ENCODE results near the gene MICALL2. TPM values are rescaled to one million over a fixed set of nuclear protein-coding genes. Genes with fewer than 3 reads are reported as not detected.

The MICALL2 gene
- total RNA-seq, 1 donor from 2014 or later = 19.1 TPM

DNA sequence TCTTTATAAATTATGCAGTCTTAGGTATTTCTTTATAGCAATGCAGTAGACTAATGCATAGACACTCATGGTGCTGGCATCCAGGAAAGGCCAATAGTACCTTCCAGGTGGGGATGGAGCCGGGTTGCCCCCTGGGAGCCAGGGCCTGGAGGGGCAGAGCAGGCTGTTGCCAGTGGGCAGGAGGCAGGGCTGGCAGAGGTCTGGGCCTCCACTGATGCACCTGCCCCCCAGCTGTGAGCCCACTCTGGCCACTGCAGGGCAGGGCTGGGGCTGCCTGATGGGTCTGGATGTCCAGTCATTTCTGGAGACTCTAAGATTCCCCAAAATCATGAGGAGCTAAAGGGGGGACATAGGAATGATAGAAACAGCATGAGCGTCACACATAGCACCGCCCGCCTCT is 66.7 kb downstream of the MICALL2 start:
- no peak for DNase-seq

DNA sequence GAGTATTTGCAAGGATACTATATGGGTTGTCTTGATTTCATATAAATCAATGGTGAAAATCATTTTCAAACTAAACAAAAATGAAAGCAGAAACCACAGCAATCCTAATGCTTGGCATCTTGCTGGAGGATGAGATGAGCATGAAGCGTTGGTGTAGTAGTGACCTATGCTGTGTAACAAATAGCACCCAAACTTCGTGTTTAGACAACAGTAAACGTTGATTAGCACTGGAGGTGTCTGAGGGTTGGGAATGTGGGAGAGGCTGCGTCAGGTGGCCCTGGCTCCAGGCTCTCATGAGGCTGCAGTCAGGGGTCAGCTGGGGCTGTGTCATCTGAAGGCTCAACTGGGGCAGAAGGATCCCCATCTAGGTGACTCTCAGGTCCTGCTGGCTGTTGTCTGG is 67.8 kb downstream of the MICALL2 start:
- DNase-seq = no peak

DNA sequence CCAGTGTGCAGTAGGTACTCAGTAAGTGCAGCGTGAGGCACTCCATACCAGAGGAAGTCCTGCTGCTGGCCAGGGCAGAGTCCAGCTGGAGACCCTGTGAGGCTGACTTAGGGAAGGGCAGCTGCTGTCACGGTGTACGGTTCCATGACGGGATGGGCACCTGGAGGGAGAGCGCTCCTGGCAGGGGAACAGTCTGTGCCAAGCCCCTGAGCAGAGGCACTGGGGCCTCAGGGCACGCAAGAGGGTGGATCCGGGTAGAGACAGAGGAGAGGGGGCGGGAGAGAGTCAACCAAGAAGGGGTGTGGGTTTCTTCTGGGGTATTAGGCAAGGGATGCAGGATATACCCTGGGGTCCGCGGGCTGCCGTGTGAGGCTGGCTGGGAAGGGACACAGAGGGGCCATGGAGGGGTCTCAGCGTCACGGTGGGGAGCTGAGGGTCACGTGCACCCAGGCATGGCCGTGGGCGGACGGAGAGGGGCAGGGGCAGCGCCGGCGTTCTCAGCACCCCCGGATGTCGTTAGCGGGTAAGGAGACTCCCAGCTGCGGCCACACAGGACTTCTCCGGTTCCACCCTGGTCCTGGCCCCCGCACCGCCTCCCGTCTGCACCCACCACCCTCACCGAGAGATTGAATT is 70.5 kb downstream of the MICALL2 start:
- no peak for DNase-seq

DNA sequence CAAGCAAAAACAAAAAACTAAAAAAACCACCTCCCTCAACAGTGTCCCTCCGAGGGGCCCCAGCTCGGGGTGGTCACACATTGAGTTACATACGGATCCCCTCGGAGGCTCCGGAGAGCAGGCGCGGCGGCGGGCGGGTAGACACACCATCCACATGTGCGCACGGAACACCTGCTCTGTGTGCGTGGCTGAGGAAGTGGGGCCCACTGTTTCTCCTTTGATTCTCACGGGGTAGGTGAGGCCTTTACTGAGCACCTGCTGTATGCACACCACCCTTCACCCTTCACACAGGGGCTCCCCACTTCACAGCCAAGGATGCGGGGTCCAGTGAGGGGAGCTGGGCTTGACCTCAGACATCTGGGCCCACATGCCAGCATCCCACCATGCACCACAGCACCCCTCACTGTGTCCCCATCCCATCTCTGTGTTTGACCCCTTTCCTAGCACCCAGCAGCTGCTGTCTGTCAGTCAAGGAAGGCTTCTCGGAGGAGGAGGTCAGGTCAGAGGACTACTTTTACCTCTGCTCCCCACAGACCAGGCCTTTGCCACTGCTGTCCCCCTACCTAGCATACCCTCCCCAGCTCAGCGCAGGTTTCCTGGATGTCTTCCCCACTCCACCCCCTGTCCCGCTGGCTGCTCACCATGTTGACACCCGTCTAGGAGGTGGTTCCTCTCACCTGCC is 71.1 kb downstream of the MICALL2 start:
- no peak for DNase-seq

DNA sequence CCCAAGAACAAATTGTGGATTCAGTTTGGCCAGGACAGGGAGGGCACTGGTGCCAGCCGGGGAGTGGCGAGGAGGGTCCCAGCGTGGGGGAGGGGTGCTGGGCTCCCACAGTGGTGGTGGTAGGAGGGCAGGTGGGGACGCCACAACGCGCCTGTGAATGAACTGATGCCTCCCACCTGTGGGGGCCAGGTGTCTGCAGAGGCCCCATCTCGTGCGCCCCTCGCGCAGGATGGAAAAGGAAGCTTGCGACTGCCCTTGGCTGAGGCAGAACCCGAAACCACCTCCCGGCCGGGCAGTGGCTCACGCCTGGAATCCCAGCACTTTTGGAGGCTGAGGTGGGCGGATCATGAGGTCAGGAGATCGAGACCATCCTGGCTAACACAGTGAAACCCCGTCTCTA is 72.0 kb downstream of the MICALL2 start:
- DNase-seq = no peak

DNA sequence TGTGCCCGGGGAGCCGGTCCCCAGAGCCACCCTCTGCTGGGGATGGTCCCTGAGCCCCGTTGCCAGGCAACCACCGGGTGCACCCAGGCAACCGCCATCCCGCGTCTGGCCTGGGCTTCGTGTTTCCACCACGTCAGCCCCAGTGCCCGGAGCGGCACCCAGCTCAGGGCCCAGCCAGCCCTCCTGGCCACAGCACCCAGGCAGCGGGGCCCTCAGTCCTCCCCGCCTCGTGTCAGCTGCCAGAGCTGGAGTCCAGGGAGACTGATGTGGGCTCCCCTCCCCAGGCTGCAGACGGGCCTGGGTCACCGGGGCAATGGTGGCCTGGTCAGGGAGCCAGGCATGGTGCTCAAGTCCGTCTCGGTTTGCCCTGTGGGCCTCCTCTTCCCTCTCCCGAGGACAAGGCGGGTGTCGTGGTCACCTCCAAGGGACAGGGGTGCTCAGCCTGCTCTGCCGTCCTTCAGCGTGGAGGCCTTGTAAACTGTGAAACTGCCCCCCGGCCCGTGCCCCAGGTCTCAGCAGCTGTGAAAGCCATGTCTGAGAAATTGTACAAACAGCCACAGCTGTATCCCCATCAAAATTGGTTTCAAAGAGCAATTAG is 72.5 kb downstream of the MICALL2 start:
- no peak for DNase-seq

DNA sequence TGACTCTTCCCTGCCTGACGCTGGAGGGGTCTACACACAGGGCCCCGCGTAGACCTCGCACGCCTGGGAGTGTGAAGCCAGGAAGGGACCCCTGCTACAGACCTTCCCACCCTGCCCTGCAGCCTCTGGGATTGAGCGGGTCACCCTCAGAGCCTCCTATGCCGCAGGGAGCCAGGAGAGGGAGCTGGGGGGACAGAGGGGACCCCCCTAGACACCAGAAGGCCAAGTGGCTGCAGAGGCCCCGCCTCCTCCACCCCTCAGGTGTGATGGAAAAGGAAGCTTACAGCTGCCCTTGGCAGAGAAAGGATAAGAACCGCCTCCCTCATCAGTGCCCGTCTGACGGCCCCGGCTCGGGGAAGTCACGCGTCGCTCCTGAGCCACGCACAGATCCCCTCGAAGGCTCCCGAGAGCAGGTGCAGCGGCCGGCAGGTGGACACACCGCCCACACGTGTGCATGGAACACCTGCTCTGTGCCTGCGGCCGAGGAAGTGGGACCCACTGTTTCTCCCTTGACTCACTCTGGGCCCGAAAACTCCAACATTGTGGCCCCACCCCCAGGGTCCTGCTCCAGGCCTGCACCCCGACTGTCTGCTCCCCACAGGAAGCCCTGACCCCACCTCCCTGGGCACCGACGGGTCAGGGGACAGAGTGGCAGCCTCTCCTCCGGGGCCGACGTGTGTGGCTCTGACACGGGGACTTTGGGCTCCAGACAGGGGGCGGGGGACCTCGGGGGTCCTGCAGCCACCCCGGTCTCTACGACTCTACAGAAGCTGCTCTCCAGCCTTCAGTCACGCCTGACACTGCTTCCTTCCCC is 73.3 kb downstream of the MICALL2 start:
- DNase-seq = no peak

DNA sequence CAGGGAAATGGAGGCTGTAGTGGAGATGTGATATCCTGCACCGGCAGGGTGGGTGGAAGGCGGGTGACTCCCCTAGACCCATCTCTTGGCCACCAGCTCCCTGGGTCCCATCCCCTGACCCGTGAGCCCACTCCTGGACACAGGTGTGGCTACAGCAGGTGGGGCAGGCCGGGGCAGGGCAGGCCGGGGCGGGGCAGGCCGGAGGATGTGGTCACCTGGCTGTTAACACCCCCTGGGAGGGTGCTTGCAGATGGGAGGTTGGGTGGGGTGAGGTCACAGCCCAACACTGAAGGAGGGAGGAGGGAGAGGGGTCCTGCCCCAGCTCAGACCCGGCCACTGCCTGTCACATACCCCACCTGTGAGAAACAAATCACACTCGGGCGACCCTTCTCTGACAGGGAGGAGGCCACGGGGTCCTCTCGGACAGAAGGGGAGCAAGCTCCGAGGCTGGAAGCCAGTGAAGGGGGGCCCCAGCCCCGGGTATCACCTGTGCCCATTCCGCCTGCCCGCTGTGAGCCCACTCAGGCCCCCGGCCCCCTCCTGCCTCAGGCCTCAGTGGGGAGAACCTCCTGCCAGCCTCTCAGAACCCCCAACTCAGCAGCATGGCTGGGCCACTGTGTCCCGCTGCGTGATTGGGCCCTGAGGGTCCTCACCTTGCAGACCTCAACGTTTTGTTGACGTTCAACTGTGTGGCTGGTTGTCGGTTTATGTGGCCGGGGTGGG is 74.0 kb downstream of the MICALL2 start:
- no peak for DNase-seq

Other genes with a start within 250 kb of the MICALL2 start
- not detected in 2 replicates for gene UNCX, start 226.6 kb downstream of the MICALL2 start, total RNA-seq
- 44.6 and 80.1 TPM in 2 replicates for gene INTS1, start 44.9 kb upstream of the MICALL2 start, total RNA-seq
- gene MAFK, start 71.2 kb upstream of the MICALL2 start, total RNA-seq = 34.7 and 42.9 TPM in 2 replicates
- gene TMEM184A, start 96.7 kb upstream of the MICALL2 start, total RNA-seq = under 0.01 and 0.05 TPM in 2 replicates
- 12.6 and 20.1 TPM in 2 replicates for gene PSMG3, start 110.6 kb upstream of the MICALL2 start, total RNA-seq
- 0.56 and 1.2 TPM in 2 replicates for gene ELFN1, start 210.8 kb upstream of the MICALL2 start, total RNA-seq